ENCODE data around the gene DOCK1. TPM values are rescaled to one million over a fixed set of nuclear protein-coding genes. Genes with fewer than 3 reads are reported as not detected.

Gene DOCK1
- total RNA-seq, 2 donors from 2014 or later = 1.1 TPM

GRCh38 chr10:127135844-127136577 lies 230.8 kb downstream of the DOCK1 start:
- H3K36me3 Mint-ChIP-seq = no peaks in the 10 kb centered on the region
- no peaks in the 10 kb centered on the region for H3K9me3 Mint-ChIP-seq
- ATAC-seq = no peak
- H3K27ac Mint-ChIP-seq = no peak overlapping the region
- no peak for DNase-seq (ENCODE audit: low spot score in 2 of 2)

- ATAC-seq = no peak
- Mint-ChIP-seq H3K9me3 (no peaks in the 10 kb centered on the region), H3K36me3 (no peaks in the 10 kb centered on the region), H3K27ac (no peak overlapping the region)
- no peak for DNase-seq (ENCODE audit: low spot score in 2 of 2)
These were observed 232.2 kb downstream of the DOCK1 start for GRCh38 chr10:127137391-127137790.

DNA sequence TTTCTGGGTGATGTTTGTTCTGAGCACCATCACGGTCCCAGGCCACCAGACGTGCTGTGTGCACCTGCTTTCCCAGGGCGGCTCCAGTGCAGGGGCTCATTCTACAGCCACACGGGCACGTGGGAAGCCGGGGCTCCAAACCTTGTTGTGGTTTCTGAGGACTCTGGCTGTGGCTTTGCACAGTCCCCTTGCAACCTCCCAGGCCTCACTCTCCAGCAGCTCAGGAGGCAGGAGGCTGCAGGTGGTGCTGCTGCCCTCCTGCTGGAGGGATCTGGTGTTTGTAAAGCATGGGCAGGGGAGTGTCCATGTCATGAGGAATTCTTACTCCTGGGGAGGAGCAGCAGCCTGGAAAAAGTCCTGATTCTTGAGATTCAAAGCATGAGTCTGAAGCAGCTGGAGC lies 236.9 kb downstream of the DOCK1 start:
- DNase-seq (ENCODE audit: low spot score in 2 of 2) = no peak
- Mint-ChIP-seq H3K36me3 (no peaks in the 10 kb centered on the region), H3K9me3 (no peaks in the 10 kb centered on the region), H3K27ac (no peak overlapping the region)
- no peak for ATAC-seq

GRCh38 chr10:127142856-127143255 lies 237.6 kb downstream of the DOCK1 start:
- Mint-ChIP-seq H3K27ac (no peak overlapping the region), H3K9me3 (no peaks in the 10 kb centered on the region), H3K36me3 (no peaks in the 10 kb centered on the region)
- DNase-seq (ENCODE audit: low spot score in 2 of 2) = no peak
- no peak for ATAC-seq

- DNase-seq (ENCODE audit: low spot score in 2 of 2) = no peak
- H3K9me3 Mint-ChIP-seq = no peaks in the 10 kb centered on the region
- no peak for ATAC-seq
- no peaks in the 10 kb centered on the region for H3K36me3 Mint-ChIP-seq
- no peak overlapping the region for H3K27ac Mint-ChIP-seq
These were observed 239.9 kb downstream of the DOCK1 start for GRCh38 chr10:127145173-127145572.

DNA sequence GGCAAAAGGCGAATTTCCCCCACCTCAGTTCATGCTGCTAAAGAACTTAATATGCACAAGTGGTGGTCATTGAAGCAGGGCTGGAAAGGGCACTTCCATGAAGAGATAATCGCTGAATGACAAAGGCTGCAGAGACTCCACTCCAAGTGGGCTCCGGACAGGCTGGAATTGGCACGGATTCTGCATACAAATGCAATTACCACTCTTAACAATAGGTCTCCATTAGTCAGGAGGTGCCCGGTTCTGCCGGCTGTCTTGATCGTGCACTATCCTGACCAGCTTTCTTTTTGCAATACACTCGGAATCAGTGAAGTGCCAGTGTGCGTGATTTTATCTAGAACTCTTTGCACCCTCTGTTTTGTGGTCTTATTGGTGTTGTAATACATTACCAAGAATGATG lies 241.4 kb downstream of the DOCK1 start:
- no peak for DNase-seq (ENCODE audit: low spot score in 2 of 2)
- H3K9me3 Mint-ChIP-seq = no peaks in the 10 kb centered on the region
- no peaks in the 10 kb centered on the region for H3K36me3 Mint-ChIP-seq
- H3K27ac Mint-ChIP-seq = no peak overlapping the region
- ATAC-seq = no peak

GRCh38 chr10:127148066-127148932 lies 243.1 kb downstream of the DOCK1 start:
- DNase-seq (ENCODE audit: low spot score in 2 of 2) = no peak

DNA sequence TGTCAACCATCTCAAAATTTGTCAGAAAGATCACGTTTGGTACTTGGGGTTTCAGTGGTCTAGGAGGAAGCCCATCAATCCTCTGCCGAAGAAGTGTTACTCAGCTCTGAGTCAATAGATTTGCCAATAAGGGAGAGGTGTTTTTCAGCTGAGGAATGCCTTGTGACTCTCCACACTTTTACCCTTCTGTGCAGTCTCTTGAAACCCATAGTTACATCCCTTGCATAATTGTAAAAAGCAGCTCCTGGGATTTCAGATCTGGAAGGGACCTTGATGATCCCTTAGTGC lies 243.6 kb downstream of the DOCK1 start:
- DNase-seq (ENCODE audit: low spot score in 2 of 2) (no peak), ATAC-seq (peak; percentile 37 to 73)
- H3K9me3 Mint-ChIP-seq = no peaks in the 10 kb centered on the region
- H3K27ac Mint-ChIP-seq = no peak overlapping the region
- no peaks in the 10 kb centered on the region for H3K36me3 Mint-ChIP-seq

More at GRCh38 chr10:127148066-127148932, 243.1 kb downstream of the DOCK1 start:
- Mint-ChIP-seq H3K27ac (no peak overlapping the region), H3K36me3 (no peaks in the 10 kb centered on the region), H3K9me3 (no peaks in the 10 kb centered on the region)
- ATAC-seq = peak in 1 of 2 donors; percentile 51

GRCh38 chr10:127149501-127150081 lies 244.4 kb downstream of the DOCK1 start:
- H3K27ac Mint-ChIP-seq = no peak overlapping the region
- H3K9me3 Mint-ChIP-seq = no peaks in the 10 kb centered on the region
- DNase-seq (ENCODE audit: low spot score in 2 of 2) (no peak), ATAC-seq (no peak)
- no peaks in the 10 kb centered on the region for H3K36me3 Mint-ChIP-seq

DNA sequence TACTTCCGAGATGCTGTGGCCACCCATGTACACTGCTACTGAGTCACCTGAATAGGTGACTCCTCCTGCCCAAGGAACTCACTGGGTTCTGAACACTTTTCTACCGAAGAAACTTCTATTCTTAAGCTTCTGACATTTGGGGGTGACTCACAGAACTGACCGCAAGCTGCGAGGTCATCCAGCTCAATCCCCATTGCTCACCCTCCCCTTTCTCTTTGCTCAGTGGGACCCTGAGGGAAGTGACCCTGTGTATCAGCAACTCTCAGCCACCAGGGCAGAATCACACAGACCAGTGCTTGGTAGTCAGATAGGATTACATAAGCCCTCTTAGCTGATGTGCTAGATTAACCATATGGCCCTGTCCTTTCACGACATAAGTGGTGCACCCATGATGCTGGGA lies 244.9 kb downstream of the DOCK1 start:
- no peak overlapping the region for H3K27ac Mint-ChIP-seq
- H3K9me3 Mint-ChIP-seq = no peaks in the 10 kb centered on the region
- DNase-seq (ENCODE audit: low spot score in 2 of 2) = no peak
- no peaks in the 10 kb centered on the region for H3K36me3 Mint-ChIP-seq
- ATAC-seq = no peak

GRCh38 chr10:127151541-127151940 lies 246.3 kb downstream of the DOCK1 start:
- Mint-ChIP-seq H3K36me3 (no peaks in the 10 kb centered on the region), H3K9me3 (no peaks in the 10 kb centered on the region), H3K27ac (no peak overlapping the region)
- no peak for DNase-seq (ENCODE audit: low spot score in 2 of 2)
- no peak for ATAC-seq

DNA sequence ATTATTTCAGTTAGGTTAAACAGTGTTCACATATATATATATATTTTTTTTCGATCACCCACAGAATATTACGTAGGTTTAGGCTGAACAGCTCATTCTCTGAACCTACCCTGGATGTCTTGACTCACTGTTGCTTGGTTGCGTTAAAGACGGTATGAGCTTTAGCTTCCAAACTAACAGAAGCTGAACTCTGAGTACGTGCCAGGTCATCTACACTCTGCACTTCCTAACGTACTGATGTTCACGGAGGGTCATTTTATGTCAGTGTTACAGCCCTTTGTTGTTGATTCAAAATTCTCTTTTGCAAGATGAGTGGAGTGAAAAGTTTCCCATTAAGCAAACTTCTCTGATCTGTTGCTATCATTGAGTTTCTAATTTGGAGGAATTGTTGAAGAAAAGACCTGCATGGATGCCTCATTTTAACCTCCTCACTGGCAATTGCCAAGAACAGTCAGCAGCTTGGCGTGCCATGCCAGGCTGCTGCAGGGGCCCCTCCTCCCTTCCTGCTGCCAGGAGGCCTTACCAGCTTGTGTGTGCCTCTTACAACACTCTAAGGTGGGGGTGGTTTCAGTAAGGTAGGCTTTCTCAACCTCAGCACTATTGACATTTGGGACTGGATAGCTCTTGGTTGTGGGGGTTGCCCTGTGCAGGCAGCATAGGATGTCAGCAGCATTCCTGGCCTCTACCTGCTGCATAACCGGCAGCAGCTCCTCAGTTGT lies 246.9 kb downstream of the DOCK1 start:
- DNase-seq (ENCODE audit: low spot score in 2 of 2) = no peak
- no peak overlapping the region for H3K27ac Mint-ChIP-seq
- ATAC-seq = no peak

DNA sequence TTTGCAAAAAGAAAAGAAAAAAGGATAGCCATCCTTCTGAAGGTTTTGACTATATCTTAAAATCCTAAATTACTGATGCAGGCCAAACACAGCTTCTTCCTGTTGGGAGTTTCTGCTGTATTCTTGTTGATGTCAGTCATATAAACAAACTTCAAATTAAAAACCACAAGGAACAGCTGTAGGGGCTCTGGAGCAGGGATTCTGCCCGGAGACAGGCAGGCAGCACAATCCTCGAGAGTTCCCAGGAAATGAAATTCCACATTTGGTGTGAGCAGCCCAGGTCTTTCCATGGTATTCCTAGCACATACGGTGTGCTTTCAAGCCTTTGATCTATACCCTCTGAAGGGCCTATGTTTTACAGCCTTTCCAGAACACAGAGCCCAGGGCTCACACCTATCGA lies 248.0 kb downstream of the DOCK1 start:
- ATAC-seq = no peak
- DNase-seq (ENCODE audit: low spot score in 2 of 2) = no peak
- H3K9me3 Mint-ChIP-seq = no peaks in the 10 kb centered on the region
- no peaks in the 10 kb centered on the region for H3K36me3 Mint-ChIP-seq
- H3K27ac Mint-ChIP-seq = no peak overlapping the region

More for the DNA sequence above, 246.9 kb downstream of the DOCK1 start:
- H3K9me3 Mint-ChIP-seq = no peaks in the 10 kb centered on the region
- H3K36me3 Mint-ChIP-seq = no peaks in the 10 kb centered on the region

DNA sequence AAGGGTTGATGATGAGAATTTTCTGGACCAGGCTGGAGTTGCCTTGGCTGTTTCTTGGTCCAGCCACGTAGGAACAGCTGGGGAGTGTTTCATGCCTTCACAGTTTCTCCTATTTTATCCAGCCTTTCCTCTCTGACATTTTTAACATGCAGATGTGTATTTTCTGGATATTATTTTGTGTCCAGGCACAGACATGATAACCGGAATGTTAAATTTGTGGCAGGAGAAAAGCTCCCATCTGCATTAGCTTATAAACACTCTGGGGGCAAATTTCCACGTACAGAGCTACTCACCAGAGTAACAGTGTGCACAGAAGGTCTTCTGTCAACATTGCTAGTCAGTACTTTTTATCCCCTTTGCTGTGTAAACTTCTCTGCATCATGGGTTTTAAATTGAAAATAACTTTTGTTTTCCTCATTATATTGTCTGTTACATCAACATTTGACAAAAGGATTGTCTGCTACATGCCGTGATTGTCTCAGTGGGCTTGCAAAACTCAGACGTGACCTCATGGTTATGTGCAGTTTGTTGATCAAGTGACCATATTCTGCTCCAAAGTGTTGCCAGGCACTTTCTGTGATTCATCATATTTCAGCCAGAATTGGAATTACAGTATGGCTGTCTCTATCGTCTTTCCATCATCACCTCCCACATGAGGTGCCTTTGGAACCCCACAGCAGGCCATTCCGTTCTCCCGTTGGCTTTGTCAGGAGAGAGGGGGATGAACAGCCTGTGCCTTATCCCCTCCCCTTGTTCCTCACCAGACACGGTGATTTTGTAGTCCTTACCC lies 249.8 kb downstream of the DOCK1 start:
- H3K27ac Mint-ChIP-seq = no peak overlapping the region
- no peaks in the 10 kb centered on the region for H3K36me3 Mint-ChIP-seq
- no peaks in the 10 kb centered on the region for H3K9me3 Mint-ChIP-seq
- DNase-seq (ENCODE audit: low spot score in 2 of 2) (no peak), ATAC-seq (no peak)

DNA sequence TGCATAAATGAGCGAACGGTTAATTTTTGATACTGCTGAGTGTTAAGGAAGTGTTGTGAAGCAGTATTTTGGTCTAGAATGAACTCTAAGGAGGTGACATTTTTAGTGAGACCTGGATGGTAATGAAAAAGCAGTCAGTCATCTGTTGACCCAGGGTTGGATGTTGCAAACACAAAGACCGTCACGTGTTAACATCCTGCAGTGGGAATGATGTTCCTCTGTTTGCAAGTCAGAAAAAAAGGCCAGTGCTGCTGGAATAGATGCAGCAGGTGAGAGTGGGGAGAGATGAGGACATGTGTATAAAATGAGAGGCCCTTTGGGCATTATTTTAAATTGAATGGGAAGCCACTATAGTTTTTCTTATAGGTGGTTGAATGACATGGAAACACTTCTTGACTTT lies 251.9 kb downstream of the DOCK1 start:
- ATAC-seq (no peak), DNase-seq (ENCODE audit: low spot score in 2 of 2) (no peak)
- Mint-ChIP-seq H3K9me3 (no peaks in the 10 kb centered on the region), H3K27ac (no peak overlapping the region), H3K36me3 (no peaks in the 10 kb centered on the region)

DNA sequence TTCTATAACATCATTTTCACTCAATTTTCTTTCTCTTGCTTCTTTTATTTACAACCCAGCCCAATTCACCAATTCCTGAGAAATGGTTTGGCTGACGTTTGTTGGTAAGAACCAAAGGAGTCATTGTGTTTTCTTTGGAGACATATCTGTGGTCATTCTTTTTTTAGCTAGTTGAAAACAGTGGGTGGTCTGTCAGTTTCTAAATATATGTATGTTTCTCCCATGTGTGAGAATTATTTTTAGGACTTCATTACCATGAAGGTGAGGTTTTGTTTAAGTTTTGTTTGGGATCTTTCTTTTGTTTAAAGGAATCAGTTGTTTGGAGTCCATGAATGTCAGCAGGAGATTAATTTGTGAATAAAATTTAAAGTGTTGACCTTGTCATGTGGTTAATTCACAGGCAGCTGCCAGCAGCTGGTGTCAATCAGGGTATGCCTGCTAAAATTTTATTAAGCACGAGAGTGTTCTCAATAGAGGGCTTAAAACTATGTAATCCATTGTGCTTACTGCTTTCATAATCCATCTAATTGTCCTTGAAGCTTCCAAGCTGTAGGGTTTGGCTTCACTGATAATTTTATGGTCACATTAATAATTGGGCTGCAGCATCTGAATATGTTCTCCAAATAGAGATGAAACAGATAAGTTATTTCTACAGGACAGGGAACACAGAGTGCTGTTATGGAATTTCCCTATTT lies 252.4 kb downstream of the DOCK1 start:
- Mint-ChIP-seq H3K36me3 (no peaks in the 10 kb centered on the region), H3K9me3 (no peaks in the 10 kb centered on the region), H3K27ac (no peak overlapping the region)
- DNase-seq (ENCODE audit: low spot score in 2 of 2) = no peak
- ATAC-seq = no peak

All from activated naive CD4-positive, alpha-beta T cell treated with anti-CD3 and anti-CD28 coated beads, Interleukin-2, amount 50 U/mL, for 72 hours (primary cell).